ENCODE data around the gene FAM25G.
A peak's percentile ranks its signal among the peaks of the same experiment; 100 is the strongest.

Gene FAM25G

GRCh38 chr10:47449102-47449978, 42.2 kb downstream of the FAM25G start:
- CTCF ChIA-PET = interaction anchor here (0.6 to 1.9 kb wide), 3 partner anchors 11 to 82 kb away, joined by 3 to 6 read pairs (median 5); no protein-coding TSS in a partner anchor
- Histone ChIP-seq H3K4me1 (ENCODE audit: control insufficient read depth, insufficient read depth, low read length) (no peaks in the 10 kb centered on the region), H3K27ac (ENCODE audit: extremely low read depth, low read depth, low read length) (no peak overlapping the region), H3K4me3 (ENCODE audit: low read depth, low read length) (no peak overlapping the region), H3K9me3 (ENCODE audit: control insufficient read depth, insufficient read depth, low read depth, low read length) (no peaks in the 10 kb centered on the region), H3K36me3 (ENCODE audit: control insufficient read depth in 2 of 2, insufficient read depth in 1 of 2, low read length in 2 of 2) (no peaks in the 10 kb centered on the region)
- POLR2A ChIA-PET = interaction anchor here (0.5 kb wide), 1 partner anchor 72 kb away, joined by 3 read pairs; no protein-coding TSS in a partner anchor
- TF ChIP-seq GLIS2 (tag by site-specific recombination; IDR thresholded peaks at IDR 0.05) (0 out of 2 replicates have a peak, but pooled peaks have one; percentile 24), ZNF426 (tag by site-specific recombination; IDR thresholded peaks at IDR 0.05) (no peak), ZIC2 (tag by site-specific recombination; IDR thresholded peaks at IDR 0.05) (peak; percentile 40; the same call in 1 of the 2 replicates), ZNF311 (tag by site-specific recombination; IDR thresholded peaks at IDR 0.05; ENCODE audit: borderline replicate concordance) (no peak)

GRCh38 chr10:47447705-47448104, 43.8 kb downstream of the FAM25G start:
- TF ChIP-seq ZNF133 (tag by site-specific recombination; IDR thresholded peaks at IDR 0.05) (0 out of 2 replicates have a peak, but pooled peaks have one; percentile 30), MZF1 (tag by site-specific recombination; IDR thresholded peaks at IDR 0.05; ENCODE audit: borderline replicate concordance) (no peak), ZNF777 (tag by site-specific recombination; IDR thresholded peaks at IDR 0.05; ENCODE audit: borderline replicate concordance) (no peak), ZNF239 (tag by site-specific recombination; IDR thresholded peaks at IDR 0.05) (no peak)
- POLR2A ChIA-PET = no interaction called here
- no peaks in the 10 kb centered on the region for H3K4me1 ChIP-seq (ENCODE audit: control insufficient read depth, insufficient read depth, low read length)
- H3K27ac ChIP-seq (ENCODE audit: extremely low read depth, low read depth, low read length) = no peak overlapping the region
- H3K9me3 ChIP-seq (ENCODE audit: control insufficient read depth, insufficient read depth, low read depth, low read length) = no peaks in the 10 kb centered on the region
- no peaks in the 10 kb centered on the region for H3K36me3 ChIP-seq (ENCODE audit: control insufficient read depth in 2 of 2, insufficient read depth in 1 of 2, low read length in 2 of 2)
- CTCF ChIA-PET = no interaction called here
- no peak overlapping the region for H3K4me3 ChIP-seq (ENCODE audit: low read depth, low read length)

GRCh38 chr10:47447209-47447608, 44.3 kb downstream of the FAM25G start:
- no peak overlapping the region for H3K4me3 ChIP-seq (ENCODE audit: low read depth, low read length)
- no peaks in the 10 kb centered on the region for H3K4me1 ChIP-seq (ENCODE audit: control insufficient read depth, insufficient read depth, low read length)
- H3K9me3 ChIP-seq (ENCODE audit: control insufficient read depth, insufficient read depth, low read depth, low read length) = no peaks in the 10 kb centered on the region
- H3K36me3 ChIP-seq (ENCODE audit: control insufficient read depth in 2 of 2, insufficient read depth in 1 of 2, low read length in 2 of 2) = no peaks in the 10 kb centered on the region
- TF ChIP-seq INSM2 (tag by site-specific recombination; IDR thresholded peaks at IDR 0.05) (no peak), ZNF426 (tag by site-specific recombination; IDR thresholded peaks at IDR 0.05) (no peak), ZNF362 (tag by site-specific recombination; IDR thresholded peaks at IDR 0.05) (no peak), ZNF449 (tag by site-specific recombination; IDR thresholded peaks at IDR 0.05) (no peak), ZSCAN16 (tag by site-specific recombination; IDR thresholded peaks at IDR 0.05) (no peak), ZNF23 (tag by site-specific recombination; IDR thresholded peaks at IDR 0.05; ENCODE audit: borderline replicate concordance) (no peak), ZNF416 (tag by site-specific recombination; IDR thresholded peaks at IDR 0.05) (no peak), ZNF529 (tag by site-specific recombination; IDR thresholded peaks at IDR 0.05; ENCODE audit: insufficient replicate concordance) (no peak), KLF1 (tag by site-specific recombination; IDR thresholded peaks at IDR 0.05) (no peak), ZSCAN4 (tag by site-specific recombination; IDR thresholded peaks at IDR 0.05) (no peak), EGR2 (tag by site-specific recombination; IDR thresholded peaks at IDR 0.05; ENCODE audit: low read depth) (no peak), ZNF146 (tag by site-specific recombination; IDR thresholded peaks at IDR 0.05) (no peak), MYNN (tag by site-specific recombination; IDR thresholded peaks at IDR 0.05; ENCODE audit: borderline replicate concordance) (no peak)
- no peak overlapping the region for H3K27ac ChIP-seq (ENCODE audit: extremely low read depth, low read depth, low read length)
- POLR2A ChIA-PET = no interaction called here
- CTCF ChIA-PET = no interaction called here
